DMS153 treated with DMSO at 0.1 percent for 48 hours (cell line): ENCODE measurements around the gene EFNA5.
"Not testable (repeated sequence)": the region's sequence is repeated elsewhere in the genome, so short reads cannot be mapped to it uniquely, and the experiment has no call there.

ENCODE experiments used
- DNase-seq: peaks from one replicate; lab custom pipeline; 2025; ENCODE audit not compliant: unreplicated experiment; lab: John Stamatoyannopoulos, UW

EFNA5 gene

DNA sequence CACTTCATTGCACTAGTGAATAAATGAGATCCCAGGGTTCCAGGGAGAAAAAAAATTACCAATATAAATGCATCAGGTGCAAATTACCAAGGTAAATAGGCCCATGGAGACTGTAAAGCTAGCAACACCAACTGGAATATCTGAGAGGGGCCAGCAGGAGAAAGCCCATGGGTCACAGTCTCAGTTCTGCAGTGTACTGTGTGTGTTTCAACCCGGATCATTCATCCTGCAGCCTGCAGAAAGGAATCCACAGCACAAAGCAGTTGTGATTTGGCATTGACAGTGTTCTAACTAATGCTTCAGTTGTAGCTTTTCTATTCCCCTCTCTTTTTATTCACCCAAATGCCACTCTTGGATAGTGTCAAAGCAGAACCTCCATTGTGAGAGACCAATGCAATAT, 171.0 kb downstream of the EFNA5 start:
- DNase-seq, result no peak

DNA sequence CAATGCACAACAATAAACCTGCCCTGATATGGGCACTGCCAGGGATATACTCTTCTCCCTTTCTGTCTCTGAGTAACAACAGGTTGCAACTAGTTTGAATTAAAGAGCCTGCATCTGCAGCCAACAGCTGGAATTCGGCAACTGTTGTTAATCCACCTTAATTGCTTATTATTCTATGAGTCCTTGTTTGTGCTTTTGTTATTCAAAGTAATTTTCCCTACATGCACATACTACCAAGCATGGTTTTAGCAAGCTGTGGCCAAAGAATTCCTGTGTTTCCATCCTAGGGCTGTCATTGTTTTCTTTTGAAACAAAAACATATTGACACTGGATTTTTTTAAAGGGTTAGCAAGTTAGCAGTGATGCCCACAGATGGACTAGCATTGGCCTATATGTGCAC, 171.5 kb downstream of the EFNA5 start:
- no peak for DNase-seq

GRCh38 chr5:107496466-107496865, 174.3 kb downstream of the EFNA5 start:
- no peak for DNase-seq

DNA sequence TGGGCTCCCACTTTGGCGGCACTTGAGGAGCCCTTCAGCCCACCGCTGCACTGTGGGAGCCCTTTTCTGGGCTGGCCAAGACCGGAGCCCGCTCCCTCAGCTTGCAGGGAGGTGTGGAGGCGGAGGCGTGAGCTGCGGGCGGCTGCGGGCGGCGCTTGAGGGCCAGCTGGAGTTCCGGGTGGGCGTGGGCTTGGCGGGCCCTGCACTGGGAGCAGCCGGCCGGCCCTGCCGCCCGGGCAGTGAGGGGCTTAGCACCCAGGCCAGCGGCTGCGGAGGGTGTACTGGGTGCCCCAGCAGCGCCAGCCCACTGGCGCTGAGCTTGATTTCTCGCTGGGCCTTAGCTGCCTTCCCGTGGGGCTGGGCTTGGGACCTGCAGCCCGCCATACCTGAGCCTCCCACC, 176.6 kb downstream of the EFNA5 start:
- not testable (repeated sequence) for DNase-seq

- no peak for DNase-seq
Observed at GRCh38 chr5:107487056-107487542, 183.6 kb downstream of the EFNA5 start.

DNA sequence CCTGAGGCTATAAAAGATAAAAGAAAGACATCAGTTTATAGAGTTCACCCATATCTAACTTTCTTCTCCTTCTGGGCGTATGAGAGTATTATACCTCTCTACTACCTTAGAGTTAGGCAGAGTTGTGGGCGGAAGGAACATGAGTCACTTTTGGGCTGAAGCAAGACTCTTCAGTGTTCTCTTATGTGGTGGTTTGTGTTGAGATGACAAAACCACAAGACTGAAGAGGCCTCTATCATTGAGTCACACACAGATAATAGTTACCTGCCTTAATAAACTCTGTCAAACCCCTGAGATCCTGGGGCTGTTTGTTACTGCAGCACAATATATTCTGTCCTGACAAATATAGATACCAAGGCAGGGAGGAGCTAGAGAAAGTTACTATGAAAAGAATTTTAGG, 184.2 kb downstream of the EFNA5 start:
- no peak for DNase-seq

DNA sequence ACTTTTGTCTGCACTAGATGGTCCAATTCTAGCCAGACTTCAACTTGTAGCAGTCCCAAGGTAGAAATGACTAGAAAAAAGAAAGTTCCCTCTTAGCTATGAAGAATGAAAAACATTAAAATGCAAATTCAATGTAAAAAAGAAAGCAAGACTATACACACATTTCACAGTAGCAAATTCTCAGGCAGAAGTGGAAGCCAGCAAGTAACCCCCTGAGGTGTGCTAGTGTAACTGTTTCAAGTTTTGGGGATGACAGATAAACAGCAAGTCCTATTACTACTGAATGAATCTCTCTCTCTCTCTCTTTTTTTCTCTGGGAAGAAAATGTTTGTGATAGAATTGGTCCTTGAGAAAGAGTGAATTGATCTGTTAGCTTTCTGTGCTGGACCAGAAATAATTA, 185.6 kb downstream of the EFNA5 start:
- no peak for DNase-seq

DNA sequence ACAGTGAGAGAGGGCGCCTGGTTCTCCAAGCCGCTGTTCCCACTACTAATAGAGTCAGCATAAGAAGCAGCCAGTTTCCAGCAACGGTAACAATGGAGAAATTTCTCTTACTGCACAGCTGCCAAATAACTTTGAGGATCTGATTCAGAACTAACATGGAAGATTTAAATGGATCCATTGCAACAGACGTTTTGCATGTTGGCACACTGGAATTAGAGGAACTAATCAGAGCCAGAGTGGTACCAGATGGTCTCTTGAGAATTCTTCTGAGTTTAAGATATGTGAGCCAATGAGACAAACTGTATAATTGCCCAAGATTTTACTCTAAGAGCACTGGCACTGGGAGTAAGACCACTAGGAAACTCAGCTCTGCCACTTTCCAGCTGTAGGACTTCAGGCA, 186.5 kb downstream of the EFNA5 start:
- DNase-seq, result no peak

GRCh38 chr5:107483231-107484024, 187.3 kb downstream of the EFNA5 start:
- DNase-seq, result no peak

- no peak for DNase-seq
Observed at GRCh38 chr5:107478068-107478641, 192.6 kb downstream of the EFNA5 start.

DNA sequence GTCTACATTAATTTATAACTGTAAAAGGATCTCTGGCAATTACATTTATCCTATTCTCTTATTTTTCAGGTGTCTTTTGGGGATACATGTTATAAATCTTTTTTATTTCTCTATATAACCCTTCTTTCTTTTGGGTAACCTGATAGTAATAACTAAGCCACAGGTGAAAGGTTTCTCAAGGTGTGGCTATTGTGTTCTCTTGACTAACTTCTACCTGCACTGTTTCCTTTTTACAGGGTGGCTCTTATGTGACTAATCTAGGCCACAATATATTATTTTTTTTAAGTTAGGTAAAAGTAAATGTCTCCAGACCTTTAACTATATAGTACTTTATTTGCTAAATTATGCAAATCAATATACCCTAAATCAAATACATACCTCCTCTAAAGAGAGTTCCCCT, 193.2 kb downstream of the EFNA5 start:
- DNase-seq, result no peak

- DNase-seq, result peak; percentile 3
Observed at GRCh38 chr5:107476783-107477182, 194.0 kb downstream of the EFNA5 start.

GRCh38 chr5:107474716-107475489, 195.8 kb downstream of the EFNA5 start:
- no peak for DNase-seq

- no peak for DNase-seq
Observed at GRCh38 chr5:107474361-107474715, 196.4 kb downstream of the EFNA5 start.

- DNase-seq, result peak; percentile 3
Observed at GRCh38 chr5:107472620-107473064, 198.1 kb downstream of the EFNA5 start.

DNA sequence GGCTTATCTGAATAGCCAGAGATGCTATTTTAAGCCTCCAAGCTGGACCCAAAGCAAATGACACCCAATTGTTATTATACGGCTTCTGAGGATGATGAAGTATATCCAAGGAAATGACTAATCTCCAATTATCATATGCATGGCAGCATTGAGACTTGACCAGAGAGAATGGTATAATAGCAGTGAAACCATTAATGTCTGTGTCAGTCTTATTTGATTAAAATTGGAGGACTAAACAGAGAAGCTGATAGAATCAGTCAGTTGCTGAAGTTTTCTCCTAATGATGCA, 200.5 kb downstream of the EFNA5 start:
- no peak for DNase-seq

GRCh38 chr5:107469485-107470294, 201.0 kb downstream of the EFNA5 start:
- no peak for DNase-seq

DNA sequence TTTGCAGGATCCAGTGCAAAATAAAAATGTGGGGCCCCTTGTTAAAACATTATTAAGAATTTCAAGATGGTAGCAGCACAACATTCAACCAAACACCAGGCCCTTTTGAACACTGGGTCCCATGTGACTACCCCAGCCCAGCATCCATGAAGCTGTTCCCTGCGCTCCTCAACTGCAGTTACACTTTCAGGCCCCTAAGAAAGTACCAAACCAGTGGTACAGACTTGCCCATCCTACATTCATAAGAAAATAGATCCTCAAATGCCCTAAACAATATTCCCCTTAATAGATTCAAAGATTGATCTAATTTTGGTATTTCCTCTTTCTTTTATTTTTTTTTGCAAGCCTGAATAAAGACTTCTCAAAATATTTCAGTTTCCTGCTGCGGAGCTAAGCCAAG, 201.7 kb downstream of the EFNA5 start:
- no peak for DNase-seq

DNA sequence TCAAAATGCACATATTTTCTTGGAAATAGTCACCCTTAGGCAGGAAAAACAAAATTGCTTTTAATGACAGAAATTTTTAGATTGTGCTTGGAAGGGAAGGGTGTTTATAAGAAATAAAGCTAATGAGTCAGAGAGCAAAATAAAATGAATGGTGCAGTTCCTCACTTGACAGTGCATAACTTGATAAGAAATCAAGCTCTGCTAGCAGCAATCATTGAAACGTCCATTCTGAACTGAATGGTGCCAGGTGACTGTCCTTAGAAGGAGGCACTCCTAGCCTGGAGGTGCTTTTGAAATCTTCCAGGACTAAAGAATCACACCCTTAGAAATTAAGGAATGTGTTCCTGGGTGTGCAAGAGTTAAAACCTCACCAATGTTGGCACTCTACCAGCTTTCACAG, 202.5 kb downstream of the EFNA5 start:
- no peak for DNase-seq

DNA sequence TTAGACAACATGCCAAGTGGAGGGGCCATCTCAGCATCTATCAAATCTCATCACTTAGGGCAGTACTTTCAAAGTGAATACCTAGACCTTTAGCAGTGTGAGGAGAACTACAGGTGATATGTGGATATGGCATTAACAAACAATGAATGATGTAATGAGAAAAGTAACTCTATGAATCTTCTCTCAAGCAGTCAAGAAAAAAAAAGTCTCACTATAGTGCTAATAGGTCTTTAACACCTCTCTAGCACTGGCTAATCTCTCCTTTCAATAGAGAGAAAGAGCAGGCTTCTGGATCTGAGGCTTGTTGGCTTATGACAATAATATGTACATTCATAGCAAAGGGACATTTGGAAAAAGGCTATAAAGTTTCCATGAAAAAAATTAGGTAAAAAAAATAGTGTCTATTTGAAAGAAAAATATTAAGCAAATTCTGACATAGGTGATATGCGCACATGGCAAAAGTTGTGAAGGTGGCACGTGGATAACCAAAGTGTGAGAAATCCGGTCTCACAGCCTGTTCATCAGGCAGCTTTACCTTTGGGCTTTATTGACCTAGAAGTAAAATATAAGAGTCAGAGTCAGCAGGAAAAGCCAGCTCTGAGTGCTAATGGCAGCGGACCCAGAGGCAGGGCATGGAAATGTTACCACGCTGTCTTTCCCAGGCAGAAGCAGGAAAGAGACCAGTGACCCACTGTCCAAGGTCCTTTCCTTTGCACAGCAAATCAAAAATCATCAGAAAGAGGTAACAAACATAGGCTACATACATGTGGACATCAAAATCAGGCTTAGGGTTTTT, 203.4 kb downstream of the EFNA5 start:
- no peak for DNase-seq
